GM21576 (cell line): ENCODE results near the gene MZT2B.
"Not testable (repeated sequence)": the region's sequence is repeated elsewhere in the genome, so short reads cannot be mapped to it uniquely, and the experiment has no call there.

Experiments
- ATAC-seq: cut with Tn5 transposase; IDR thresholded peaks from one replicate; pipeline ENCODE4 v1.9.1; 2021; ENCODE audit warnings: mild to moderate bottlenecking, moderate library complexity; ENCODE audit not compliant: unreplicated experiment

The MZT2B gene

DNA sequence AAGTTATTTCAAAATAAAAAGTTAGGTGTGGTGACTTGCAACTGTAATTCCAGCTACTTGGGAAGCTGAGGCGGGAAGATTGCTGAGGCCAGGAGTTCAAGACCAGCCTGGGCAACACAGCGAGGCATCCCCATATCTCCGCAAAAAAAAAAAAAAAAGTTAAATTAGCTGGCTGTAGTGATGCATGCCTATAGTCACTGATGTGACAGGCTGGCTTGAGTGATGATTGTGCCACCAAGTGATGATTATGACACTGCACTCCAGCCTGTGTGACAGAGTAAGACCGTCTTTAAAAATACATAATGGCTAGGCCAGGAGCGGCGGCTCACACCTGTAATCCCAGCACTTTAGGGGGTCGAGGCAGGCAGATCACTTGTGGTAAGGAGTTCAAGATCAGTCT, 12.2 kb upstream of the MZT2B start:
- ATAC-seq: no peak

DNA sequence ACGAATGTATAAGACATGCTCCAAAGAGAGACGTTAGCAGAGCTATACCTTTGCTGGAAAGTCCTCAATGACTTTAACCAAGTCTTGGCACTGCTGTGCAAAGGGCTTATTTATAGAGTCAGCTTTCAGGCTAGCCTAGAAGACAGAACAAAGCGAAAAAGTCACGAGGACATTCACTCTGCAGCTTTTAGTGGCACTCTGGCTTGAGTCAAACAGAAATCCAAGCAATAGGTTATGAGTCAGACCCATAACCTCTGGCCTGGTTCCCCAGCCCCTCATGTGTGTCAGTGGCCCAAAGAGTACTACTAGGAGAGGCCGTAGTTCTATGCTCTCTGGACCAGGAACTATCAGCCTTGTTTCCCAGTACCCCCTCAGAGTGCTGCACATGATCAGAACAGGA, 7.2 kb upstream of the MZT2B start:
- ATAC-seq: peak; percentile 68

DNA sequence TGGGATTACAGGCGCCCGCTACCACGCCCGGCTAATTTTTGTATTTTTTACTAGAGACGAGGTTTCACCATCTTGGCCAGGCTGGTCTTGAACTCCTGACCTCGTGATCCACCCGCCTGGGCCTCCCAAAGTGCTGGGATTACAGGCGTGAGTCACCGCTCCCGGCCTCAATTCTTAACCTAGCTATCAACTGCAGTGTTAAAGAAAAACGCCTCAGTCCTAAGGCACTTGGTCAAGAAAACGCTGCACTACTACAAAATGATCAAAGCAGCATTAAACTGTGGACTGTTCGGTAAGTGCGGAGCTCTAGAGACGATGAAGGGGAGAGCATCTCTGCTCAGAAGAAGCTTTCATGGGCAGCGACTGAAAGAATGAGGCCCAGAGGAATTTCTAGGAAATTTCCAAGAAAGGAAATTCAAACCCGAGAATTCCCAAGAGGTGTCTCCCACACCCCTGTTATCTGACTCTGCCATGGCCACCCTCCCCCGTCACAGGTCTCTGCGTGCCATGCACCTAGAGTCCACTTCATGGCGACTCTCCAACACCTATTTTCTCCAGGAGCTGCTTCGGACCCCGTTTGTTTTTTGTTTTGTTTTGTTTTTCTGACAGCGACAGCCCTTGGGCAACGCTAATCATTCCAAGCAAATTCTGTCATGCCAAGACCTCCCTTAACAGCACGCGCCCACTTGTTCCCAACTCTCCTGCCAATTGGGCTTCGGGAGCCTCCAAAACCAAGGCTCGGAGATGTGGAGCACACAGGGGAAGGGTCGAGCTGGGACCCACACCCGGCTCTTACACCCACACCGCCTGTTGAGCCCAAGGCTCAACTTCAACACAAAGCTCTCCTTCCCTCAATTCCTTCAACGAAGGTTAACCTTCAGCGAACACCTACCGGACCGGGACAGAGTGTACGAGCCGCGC, 1.4 kb upstream of the MZT2B start:
- ATAC-seq: not testable (repeated sequence)

DNA sequence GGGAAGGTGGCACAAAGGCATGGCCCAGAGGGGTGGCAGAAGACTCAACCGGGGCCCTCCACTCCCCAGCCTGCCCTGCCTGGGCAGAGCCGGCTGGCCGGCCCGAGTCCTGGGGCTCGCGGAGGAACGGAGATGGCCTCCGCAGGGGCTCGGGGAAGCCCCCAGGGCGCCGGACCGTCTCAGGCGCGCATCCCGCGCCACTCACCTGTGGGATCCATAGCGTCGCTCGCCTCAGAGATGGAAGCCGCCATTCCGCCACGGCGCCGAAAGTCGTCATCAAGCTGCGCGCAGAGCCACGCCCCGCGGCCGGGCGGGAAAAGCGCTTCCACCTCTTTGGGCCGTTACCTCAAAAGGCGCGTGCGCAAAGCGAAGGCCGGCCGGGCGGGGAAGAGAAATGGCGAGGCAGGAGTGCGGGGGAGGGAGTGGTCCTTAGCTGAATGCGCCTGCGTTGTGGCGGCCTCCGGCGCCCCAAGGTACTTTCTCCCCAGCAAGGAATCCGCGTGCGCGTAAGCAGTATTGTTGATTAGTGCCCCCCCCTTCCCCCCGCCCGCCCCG, 660 bp upstream of the MZT2B start, which contains the start of gene SMPD4:
SMPD4 (minus strand) TSS at position 278 of the 555 bp plus-strand sequence. CDS start 5,010 bp downstream, outside the sequence.
- peak; percentile 61 for ATAC-seq

DNA sequence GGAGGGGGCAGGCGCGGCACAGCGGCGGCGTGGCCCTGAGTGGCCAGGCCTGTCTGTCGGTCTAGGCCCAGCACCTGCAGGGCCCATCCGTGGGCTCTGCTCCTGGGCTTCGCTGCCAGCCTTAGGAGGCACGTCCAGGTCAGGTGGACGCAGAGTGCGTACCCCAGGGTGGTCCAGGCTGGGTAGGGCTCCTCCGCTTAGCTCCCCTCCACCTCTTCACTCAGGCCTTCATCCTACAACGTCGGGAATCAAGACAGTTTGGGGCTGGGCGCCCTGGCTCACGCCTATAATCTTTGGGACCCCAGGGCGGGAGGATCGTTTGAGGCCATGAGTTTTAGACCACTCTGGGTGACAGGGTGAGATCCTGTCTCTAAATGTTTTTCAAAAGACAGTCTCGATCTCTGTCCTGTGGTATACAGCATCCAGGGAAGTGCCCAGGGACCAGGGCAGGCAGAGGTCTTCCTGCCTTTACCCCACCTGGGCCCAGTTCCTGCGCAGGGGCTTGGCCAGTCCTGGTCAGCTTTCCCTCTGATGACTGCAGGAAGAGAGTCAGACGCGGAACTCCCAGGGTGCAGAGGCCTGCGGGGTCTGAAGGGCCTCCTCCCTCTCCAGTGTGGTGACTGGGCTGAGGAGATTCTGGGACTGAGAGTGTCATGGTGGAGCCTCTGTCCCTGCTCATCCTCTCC, 907 bp downstream of the MZT2B start:
- not testable (repeated sequence) for ATAC-seq

DNA sequence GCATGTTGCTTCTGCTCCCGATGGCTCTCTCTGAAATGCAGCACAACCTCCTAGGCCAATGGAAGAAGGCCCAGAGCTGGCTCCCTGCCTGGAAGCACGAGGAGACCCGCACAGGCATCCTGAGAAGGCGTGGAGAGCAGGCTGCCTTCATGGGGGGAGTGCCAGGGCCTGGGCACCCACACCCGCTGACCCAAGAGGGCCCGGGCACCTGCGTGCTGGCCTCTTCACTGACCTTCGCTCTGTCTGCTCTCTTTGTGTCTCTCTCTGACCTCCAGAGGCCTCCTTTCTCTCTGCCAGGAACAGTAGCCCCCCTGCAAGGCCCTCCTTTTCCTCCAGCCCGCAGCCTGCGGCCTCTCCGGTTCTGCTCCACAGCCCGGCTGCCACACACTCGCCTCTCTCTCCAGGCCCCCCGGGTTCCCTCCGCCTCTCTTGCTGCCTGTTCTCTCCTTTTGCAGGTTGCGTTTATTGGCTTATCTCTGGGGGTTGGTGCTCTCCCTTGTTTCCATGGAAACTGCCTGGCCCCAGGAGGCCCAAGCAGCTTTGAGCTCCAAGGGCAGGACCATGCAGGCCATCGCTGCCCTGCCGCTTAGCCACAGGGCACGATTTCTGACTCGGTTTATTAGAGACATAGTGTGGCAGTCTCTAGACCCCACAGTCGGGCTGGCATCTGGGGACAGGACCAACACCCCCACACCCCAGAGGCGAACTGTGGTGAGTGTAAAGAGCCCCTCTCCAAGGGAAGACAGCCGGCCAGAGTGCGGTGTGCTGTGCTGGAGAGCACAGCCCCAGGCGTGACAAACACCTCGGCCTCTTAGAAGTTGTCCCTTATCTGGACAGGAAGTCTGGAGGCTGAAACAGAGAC, 1.7 kb downstream of the MZT2B start:
- no peak for ATAC-seq

DNA sequence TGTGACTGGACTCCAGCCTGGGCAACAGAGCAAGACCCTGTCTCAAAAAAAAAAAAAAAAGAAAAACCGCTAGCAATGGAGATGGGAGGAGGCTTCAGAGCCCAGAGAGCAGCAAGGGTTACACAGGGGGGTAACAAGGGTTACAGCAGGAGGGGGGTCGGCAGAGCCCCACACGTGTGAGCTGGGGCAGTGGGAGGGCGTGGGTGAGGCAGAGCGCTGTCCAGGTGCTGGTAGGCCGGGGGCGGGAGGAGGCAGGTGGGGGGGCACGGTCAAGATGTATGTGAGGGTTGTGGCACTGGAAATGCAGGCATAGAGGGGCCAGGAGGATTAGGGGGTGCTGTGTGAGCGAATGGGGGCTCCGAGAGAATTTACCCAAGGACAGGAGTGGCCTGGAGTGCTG, 3.4 kb downstream of the MZT2B start:
- no peak for ATAC-seq

DNA sequence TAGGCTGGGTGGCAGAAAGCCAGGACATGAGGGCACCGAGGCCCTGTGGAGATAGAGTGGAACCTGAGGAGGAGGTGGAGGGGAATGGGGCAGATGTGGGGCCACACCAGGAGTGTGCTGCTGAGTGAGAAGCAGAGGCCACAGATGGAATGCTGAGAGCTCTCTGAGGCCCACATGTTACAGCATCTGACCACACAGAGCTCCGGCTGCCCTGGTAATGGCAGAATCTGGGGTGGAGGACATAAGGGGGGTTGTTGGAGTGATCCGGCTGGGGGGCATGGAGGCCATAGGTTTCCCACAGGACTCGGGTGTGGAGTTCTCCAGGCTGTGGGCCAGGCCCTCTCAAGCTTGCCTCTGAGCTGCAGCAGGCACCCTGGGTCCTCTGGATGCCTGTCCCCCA, 3.8 kb downstream of the MZT2B start:
- no peak for ATAC-seq

DNA sequence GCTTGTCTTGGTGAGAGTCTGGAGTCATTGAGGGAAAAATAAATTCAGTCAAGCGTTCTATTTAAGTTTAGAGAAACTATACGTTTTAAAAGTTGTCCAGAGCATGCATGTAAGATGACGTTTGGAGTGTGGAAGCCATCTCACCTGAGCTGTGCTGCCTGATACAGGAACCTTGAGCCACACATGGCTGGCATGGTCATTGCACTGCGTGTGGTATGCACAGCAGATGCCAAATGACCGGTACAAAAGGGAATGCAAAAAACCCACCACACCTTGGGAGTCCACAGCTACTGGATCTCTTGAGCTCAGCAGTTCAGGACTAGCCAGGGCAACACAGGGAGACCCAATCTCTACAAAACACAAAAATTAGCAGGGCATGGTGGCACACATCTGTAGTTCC, 4.3 kb downstream of the MZT2B start:
- no peak for ATAC-seq

DNA sequence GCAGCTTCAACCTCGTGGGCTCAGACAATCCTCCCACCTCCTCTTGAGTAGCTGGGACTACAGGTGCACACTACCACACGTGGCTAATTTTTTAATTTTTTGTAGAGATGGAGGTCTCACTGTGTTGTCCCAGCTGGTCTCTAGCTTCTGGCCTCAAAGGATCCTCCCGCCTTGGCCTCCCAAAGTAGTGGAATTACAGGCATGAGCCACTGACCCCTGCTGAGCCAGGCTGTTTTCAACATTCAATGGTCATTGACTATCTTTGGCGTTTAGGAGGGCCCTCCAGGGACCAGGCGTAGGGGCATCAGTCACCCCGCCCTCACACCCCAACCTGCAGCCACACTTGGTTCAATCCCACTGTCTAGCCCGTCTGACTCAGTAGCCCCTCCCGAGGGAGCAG, 5.2 kb downstream of the MZT2B start:
- ATAC-seq: no peak

DNA sequence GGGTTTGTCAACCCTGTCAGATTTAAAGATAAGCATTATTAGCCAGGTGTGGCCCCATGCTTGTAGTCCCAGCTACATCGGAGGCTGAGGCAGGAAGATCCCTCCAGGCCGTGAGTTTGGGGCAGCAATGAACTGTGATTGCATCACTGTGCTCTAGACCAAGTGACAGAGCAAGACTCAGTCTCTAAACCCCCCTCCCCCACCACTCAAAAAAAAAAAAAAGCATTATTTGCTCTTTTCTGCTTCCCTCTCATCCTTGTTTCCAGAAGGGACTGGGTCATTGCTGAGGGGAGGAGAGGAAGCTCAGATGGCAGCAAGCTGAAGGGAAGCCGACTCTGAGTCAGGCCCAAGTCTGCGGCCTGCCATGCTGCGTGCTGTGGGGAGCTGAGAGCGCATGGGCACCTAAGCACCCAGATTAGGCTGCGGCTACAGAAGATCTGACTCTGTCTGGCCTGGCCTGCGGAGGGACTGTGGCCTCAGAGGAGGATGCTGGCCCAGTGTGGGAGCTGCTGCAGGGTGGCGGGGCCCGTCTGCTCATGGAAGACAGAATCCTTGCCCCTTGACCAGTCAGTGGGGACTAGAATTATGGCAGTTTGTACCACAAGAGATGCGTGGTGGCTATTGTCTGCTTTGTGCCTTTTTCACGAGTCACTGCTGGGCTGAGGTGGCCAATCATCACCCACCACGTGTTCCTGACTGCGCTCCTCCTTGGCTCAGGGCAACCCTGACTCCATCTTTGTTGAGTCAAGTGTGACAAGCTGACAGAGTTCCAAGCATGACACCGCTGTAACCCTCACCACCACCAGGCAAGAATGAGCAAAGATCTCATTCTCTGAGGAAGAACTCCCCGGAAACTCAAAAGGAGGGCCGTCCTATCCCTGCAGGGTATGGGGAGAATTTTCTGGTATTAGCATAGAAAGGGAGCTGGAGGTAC, 6.1 kb downstream of the MZT2B start:
- not testable (repeated sequence) for ATAC-seq

DNA sequence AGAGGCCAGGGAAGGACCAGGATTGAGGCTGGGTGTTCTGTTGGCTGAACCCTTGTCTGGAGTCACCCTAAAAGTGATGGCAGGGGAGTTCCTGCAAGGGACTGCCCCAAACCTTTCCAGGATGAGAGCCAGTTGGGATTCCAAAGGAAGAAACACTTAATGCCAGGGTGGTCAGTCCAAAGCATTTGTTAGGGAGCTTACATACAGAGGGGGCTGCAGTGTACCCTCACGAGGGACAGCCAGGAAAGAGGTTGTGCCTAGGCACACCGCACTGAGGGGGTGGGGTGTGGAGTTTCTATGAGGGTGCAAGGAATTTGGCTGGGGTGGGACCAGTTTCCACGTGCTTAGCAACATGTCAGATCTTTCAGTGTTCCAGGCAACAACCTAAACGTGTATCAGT, 6.9 kb downstream of the MZT2B start:
- not testable (repeated sequence) for ATAC-seq

DNA sequence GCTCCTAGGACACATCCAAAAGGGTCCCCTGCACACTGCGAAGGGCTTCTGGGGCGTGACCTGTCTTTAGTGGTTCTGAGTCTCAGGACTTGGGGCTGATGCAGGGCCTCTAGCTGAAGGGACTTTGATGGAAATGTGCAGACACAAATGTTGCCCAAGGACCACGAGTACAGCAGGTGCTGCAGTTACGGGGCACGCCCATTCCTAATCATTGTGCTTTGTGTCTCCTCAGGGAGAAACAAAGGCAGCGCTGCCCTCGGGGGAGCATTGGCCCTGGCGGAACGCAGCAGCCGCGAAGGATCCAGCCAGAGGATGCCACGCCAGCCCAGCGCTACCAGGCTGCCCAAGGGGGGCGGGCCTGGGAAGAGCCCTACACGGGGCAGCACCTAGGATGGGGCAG, 8.2 kb downstream of the MZT2B start:
- no peak for ATAC-seq

DNA sequence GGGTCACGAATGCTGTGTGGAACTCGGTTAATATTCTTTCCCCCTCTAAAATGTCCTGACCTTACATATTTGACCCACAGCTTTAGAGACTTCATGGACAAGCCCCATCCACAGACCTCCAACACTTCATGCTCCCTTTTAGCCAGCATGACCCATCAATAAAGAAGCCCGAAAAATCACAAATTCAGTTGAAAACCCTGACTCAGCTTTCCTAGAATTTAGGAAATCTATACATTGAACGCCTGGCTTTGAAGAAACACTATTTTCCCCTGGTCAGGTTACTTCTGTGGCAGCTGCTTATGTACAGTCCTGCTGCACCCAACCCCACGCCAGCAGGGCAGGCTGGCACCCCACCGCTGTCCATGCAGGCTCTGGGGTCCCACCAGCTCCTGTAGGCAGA, 9.3 kb downstream of the MZT2B start:
- ATAC-seq: not testable (repeated sequence)

DNA sequence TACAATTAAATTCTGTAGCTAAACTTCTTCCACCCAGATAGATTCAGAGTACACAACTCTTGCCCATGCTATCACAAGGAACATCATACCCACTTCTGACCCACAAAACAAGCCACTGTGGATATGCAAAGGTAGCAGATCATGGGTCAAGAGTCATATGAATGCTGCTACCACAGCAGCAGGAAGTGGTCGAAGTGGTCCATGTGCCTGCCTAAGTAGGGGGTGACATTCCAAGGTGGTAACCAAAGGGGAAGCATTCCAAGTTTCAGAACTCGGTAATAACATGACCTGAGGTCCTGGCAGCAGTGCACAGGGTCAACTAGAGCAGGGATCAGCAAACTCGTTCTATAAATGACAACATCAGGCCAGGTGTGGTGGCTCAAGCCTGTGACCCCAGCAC, 10.4 kb downstream of the MZT2B start:
- ATAC-seq: not testable (repeated sequence)

DNA sequence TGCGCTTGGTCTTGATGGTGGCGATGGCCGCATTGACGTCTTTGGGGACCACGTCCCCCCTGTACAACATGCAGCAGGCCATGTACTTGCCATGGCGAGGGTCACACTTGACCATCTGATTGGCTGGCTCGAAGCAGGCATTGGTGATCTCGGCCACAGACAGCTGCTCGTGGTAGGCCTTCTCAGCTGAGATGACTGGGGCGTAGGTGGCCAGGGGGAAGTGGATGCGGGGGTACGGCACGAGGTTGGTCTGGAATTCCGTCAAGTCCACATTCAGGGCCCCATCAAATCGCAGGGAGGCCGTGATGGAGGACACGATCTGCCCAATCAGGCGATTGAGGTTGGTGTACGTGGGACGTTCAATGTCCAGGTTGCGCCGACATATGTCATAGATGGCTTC, 11.8 kb downstream of the MZT2B start:
- not testable (repeated sequence) for ATAC-seq

DNA sequence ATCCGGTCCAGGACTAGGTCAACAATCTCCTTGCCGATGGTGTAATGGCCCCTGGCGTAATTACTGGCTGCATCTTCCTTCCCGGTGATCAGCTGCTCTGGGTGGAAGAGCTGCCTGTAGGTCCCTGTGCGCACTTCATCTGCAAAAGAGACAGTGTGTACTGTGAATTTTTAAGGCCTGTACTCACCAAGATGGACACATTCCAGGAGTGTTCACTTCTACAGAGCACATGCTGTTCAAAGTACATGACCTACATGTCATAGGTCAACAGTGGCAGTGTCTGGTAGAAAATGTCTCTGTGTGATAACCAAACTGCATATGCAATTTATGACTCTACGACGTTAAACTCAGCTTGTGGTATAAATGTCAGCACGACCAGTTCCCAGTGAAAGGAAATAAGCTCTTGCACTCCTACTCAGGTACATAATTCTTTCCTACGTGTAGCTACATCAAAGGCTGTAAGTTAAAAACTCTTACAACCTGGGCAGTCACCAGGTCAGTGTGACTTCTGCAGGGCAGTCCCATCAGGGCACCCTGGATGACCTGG, 13.1 kb downstream of the MZT2B start:
- not testable (repeated sequence) for ATAC-seq

DNA sequence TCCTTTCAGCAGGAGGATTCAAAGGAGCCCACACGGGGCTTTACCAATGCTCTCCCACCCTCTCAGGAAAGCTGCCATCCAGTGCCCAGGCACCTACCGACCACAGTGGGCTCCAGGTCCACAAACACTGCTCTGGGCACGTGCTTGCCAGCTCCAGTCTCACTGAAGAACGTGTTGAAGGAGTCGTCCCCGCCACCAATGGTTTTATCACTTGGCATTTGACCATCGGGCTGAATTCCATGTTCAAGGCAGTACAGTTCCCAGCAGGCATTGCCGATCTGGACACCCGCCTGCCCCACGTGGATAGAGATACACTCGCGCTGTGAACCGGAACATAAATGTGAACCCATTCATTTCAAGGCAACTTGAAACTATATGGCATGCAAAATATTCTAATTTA, 14.0 kb downstream of the MZT2B start:
- ATAC-seq: not testable (repeated sequence)

DNA sequence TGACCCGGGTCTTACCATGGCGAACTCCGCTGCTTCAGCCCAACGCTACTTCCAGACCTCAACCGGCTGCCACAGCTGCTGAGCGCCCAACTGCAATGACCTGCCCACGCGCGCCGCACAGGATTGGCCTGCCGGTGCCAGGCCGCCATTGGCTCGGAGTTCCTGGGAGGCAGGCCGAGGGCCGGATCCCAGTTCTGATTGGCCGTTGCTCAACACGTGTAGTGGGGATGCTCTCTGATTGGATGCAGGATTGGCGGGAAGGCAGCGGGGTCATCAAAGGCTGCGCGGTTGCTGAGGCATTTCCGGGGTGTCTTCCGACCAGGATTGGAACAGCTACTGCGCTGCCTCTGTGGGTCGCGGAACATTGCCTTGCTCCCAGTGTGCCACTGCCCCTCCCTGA, 16.3 kb downstream of the MZT2B start, which contains the start of gene TUBA3E:
TUBA3E (minus strand) TSS at position 97 of the 400 bp plus-strand sequence; CDS start at position 18, 79 bp downstream.
- ATAC-seq: no peak
